Astrocyte of the spinal cord (primary cell): ENCODE data around the gene TTF2.

Experiments
- DNase-seq: peaks from one replicate; pipeline ENCODE4 v3.0.0; 2011; ENCODE audit warnings: low read depth, low spot score
- H3K4me3 ChIP-seq: 2 replicates; pipeline ENCODE4 v1.5.1; 2011; ENCODE audit warnings: low read depth, mild to moderate bottlenecking, low read length, moderate library complexity
- CTCF ChIP-seq: IDR thresholded peaks from 2 replicates; pipeline ENCODE4 v1.5.1; 2012; ENCODE audit warnings: low read depth, mild to moderate bottlenecking, low read length, inconsistent platforms
- in situ Hi-C: cut with HindIII; loops from 2 replicates; pipeline ENCODE4 v1.10.0; 2017; ENCODE audit warnings: low sequenced_read_pairs

Gene TTF2

GRCh38 chr1:117104986-117105385, 44.9 kb downstream of the TTF2 start:
- TF ChIP-seq CTCF: no peak
- in situ Hi-C loops: no loop called here
- no peak for DNase-seq
- H3K4me3 ChIP-seq: no peak overlapping the region

- DNase-seq: no peak
- TF ChIP-seq CTCF: no peak
- H3K4me3 ChIP-seq: no peak overlapping the region
- in situ Hi-C loops: no loop called here
Measured at GRCh38 chr1:117105722-117106121, 45.6 kb downstream of the TTF2 start.

GRCh38 chr1:117106478-117106877, 46.4 kb downstream of the TTF2 start:
- TF ChIP-seq CTCF: no peak
- no peak overlapping the region for H3K4me3 ChIP-seq
- DNase-seq: no peak
- in situ Hi-C loops: no loop called here

GRCh38 chr1:117107364-117107763, 47.2 kb downstream of the TTF2 start:
- TF ChIP-seq CTCF: no peak
- in situ Hi-C loops: no loop called here
- H3K4me3 ChIP-seq: no peak overlapping the region
- DNase-seq: no peak

GRCh38 chr1:117110774-117111173, 50.6 kb downstream of the TTF2 start:
- no peak overlapping the region for H3K4me3 ChIP-seq
- TF ChIP-seq CTCF: no peak
- in situ Hi-C loops: no loop called here
- DNase-seq: no peak

GRCh38 chr1:117112047-117112717, 52.1 kb downstream of the TTF2 start:
- DNase-seq: no peak
- in situ Hi-C loops: no loop called here
- TF ChIP-seq CTCF: no peak
- H3K4me3 ChIP-seq: no peak overlapping the region

GRCh38 chr1:117113199-117113598, 53.1 kb downstream of the TTF2 start:
- no peak overlapping the region for H3K4me3 ChIP-seq
- TF ChIP-seq CTCF: no peak
- DNase-seq: no peak
- in situ Hi-C loops: no loop called here
